Activated CD4-positive, alpha-beta T cell treated with anti-CD3 and anti-CD28 coated beads, Interleukin-2, amount 50 U/mL, for 1 hour (primary cell): Measurements from ENCODE around the gene ZDHHC20.

ENCODE experiments used
- DNase-seq: peaks from one replicate; pipeline ENCODE4 v3.0.0-alpha.2; 2020

Gene ZDHHC20

DNA sequence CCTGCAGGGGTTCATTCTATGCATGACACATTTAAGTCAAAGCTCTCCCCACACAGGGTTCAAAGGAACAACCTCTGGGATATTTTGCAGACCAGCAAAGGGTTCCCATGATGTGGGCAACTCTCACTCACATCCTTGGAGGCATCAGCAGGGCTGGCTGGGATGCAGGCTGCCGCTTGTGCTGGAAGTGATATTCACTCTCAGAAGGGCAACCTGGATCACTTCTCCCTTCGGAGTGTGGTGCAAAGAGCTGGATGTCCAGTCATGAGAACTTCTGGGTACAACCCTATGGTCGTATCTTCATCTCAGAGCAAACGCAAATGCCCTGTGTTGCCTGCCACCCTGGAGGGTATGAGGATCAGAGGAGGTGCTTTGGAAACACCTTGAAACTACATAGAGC lies 98.6 kb downstream of the ZDHHC20 start:
- no peak for DNase-seq

DNA sequence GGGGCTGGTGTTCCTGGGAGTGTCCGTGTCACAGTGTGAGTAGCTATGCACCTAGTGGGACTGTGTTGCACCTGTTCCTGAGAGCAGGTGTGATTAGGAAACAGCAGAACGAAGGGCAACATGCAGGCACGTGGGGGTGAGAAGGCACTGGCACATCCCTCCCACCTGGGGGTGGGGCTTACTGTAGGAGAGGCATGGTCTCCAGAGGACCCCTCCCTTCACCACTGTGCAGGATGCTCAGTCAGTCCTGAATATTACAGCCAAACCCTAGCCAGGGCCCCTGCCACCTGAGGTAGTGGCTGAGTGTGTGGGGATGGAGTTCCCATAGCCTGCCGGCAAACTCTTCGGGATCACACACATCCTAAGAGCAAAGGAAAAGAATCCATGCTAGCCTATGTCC lies 99.2 kb downstream of the ZDHHC20 start:
- DNase-seq, result no peak

DNA sequence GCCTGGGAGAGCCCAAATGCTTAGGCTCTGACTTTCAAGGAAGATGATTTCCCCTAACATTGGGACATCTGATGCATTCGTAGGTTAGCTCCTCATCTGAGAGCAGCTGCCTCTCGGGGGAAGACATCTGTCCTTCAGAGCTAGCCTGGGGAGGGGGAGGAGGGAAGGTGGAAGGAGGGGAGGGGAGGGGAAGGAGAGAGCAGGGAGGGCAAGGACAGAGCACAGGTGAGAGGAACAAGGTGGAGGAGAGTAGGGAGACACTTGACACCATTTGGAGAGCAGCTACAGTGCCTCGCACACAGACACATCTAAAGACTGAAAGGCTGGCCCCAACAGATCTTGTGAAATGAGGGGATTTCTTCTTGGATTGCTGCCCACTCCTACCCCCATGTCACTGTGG lies 103.8 kb downstream of the ZDHHC20 start:
- no peak for DNase-seq

DNA sequence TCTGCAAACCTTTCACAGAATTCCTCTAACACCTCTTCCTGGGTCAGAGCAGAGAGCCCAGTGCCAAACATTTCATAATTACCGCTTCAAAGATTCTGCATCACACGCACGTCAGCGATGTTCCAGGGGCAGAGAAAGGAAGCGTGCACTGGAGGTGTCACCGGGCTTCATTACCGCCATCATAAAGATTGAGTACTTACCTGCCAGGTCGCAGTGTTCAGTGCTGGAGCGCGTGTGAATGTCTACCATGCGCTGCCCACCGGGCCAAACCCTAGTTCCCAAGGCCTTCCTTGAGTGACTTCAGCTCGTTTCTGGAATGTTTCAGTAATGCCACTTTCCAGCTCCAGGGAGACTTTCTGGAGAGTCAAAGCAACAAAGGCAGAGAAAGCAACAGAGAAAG lies 104.4 kb downstream of the ZDHHC20 start:
- no peak for DNase-seq

DNA sequence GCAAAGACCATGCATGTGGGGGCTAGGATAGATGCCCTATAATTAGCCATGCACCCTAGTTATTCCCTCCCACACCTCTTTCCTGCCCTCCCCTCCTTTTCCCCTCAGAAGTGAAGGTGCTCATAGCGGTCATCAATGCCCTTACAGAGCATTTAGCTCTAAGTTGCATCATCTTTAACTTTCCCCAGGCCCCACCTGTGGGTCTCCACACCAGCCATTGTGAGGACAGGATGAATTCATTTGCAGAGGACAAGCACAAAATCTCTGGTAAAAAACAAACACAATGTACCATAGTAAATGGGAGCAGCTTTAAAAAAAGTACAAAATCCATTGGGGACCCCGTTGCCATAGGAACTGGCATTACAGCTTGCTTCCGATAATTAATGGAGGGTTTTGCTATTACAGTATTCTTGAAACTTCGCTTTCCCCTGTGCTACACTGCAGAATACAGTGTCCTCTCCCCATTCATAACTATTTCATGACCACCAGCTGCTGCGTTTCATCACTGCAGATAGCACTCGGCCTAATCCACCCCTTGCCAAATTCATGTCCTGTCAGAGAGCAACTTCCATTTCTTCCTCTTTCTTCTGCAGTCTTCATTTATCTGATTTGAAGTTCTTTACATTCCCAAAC lies 110.5 kb downstream of the ZDHHC20 start:
- no peak for DNase-seq

DNA sequence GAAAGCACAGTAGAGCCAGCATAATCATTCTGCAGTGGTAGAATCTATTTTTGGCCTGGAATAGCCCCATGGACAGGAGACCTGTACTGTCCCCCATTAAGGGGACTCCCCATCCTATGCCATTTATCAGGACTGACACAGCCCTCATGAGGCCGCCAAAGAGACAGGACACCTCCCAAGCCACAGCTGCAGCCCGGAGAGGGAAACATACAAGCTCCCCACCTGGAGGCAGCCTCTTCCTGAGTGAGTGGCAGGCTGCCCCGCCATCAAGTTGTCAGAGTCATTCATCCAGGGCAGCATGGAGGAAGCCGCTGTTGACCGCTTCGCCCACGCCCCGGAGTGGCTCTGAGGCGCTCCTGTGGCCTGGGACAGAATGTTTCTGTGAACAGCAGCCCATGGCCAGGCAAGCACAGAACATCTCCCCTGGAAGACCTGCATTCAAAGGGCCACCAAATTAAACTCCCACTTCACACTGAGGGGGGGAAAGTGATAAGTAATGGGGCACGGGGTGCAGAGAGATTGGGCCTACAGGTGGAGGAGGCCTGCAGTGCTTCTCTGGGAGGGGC lies 111.3 kb downstream of the ZDHHC20 start:
- no peak for DNase-seq

DNA sequence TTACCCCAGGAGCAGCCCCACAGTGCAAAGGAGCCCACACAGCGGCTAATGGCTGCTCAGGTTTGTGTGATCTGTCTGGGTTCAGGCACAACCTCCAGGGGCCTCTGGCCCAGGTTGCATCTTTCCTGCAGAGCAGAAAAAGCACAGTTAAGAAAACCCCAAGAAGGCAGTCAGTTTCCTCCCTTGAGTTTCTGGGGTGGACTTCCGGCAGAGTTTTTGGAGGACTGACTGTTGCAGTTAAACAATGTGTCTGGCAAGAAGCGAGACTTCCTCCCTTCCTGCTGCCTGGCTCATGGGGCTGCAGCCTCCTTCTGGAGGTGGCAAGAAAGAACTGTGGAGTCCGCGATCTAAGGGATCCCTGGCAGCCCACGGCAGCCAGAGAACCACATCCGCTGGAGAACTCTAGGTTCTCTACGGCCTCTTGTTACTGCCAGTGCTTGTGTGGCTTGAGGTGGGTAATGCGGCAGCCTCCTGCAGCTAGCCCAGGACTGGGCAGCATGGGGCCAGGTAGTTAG lies 114.4 kb downstream of the ZDHHC20 start:
- DNase-seq, result no peak

DNA sequence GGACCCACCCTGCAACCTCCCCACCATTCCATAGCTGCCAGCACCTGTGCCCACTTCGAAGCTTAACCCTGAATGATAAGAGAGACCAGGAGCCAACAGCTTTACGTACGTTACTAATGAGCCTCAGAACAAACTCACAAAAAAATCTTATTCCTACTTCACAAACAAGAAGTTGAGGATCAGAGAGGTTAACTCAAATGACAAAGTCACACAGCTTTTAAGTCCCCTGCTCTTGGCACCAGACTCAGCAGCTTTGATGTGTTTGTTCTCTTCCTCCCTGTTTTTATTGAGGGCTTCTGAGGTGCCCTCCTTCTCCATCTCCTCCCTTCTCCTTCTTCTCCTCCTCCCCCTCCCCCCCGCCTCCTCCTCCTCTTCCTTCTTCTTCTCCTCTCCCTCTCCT lies 115.4 kb downstream of the ZDHHC20 start:
- no peak for DNase-seq

DNA sequence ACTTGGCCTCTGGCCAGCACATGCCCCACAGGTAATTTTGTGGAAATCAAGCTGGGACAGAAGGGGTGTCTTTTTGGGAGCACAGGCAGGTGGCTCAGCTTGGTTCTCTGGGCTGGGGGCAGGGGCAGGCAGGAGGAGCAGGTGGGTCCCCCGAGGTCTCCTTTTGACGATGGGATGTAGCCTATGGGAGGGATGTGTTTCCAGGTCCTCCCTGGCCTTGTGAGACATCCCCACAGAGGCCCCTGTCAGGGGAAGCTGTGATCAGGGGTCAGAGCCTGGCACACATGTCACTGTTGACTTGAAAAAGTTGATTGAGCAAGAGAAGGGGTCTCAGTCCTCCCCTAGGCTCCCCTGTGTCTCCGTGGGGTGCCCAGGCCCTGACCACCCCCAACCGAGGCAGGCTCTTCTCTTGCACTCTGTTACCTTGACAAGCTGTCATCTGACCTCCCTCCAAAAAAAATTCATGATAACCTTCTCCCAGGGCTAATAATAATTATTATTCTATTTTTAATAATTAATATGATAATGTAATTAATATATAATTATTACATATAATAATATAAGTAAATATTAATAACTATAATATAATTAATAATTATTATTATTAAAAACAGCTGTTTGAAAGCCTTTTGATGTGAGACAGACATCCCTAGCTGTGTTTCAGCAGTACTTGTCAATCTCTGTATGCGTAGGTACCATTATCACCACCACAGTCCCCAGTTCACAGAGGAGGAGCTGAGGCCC lies 116.2 kb downstream of the ZDHHC20 start:
- DNase-seq, result no peak

DNA sequence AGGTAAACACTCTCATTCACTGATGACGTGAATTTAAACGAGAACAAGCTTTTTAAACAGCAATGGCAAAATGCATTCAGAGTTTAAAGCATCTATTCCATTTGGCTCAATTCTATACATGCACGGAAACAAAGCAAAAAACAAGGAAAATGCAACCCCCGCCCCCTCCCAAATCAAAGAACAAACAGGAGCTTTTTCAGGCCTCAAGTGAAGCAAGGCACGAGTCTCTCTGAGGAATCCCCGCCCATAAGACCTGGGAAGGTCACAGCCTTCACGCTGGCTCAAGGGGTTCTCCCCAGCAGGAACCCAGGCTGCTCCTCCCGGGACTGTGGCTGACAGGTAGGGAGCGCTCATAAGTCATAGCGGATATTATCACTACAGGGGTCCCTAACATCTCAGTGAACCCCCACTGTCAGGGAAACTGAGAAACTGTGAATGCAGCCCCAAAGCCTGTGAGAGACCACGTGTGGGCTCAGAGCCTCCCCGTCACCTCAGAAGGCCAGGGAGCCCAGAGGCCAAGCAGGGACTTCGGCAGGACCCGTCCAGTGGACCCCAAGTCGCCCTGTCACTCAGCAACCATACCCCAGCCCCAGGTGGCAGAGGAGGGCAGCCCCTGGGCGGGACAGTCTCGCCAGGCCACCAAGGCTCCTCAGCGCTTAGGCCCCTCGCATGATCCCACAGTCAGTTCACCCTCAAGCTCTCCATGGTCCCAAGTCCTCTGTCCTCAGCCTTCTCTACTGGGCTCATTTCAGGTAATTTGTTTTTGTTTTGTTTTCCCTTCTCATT lies 117.3 kb downstream of the ZDHHC20 start:
- DNase-seq, result no peak

DNA sequence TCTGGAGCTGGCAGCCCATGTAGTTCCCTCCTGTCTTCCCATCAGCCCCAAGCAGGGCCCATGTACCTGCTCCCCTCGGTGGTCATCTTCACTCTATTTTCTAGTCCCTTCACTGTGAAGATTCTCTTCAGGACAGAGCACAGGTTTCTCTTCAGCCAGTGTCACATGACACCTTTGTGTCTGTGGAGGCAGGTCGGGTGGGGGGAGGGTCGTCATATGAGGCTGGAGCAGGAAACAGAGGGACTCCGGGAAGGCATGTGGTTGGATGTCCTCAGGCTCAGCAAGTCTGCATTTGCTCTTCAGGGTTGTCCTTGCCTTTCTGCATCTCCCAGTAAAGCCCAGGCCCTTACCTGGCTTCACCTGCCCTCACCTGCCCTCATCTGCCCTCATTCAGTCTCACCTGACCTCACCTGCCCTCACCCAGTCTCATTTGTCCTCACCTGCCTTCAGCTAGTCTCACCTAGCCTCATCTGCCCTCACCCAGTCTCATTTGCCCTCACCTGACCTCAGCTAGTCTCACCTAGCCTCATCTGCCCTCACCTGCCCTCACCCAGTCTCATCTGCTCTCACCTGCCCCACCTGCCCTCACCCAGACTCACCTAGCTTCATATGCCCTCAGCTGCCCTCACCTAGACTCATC lies 120.3 kb downstream of the ZDHHC20 start:
- no peak for DNase-seq

DNA sequence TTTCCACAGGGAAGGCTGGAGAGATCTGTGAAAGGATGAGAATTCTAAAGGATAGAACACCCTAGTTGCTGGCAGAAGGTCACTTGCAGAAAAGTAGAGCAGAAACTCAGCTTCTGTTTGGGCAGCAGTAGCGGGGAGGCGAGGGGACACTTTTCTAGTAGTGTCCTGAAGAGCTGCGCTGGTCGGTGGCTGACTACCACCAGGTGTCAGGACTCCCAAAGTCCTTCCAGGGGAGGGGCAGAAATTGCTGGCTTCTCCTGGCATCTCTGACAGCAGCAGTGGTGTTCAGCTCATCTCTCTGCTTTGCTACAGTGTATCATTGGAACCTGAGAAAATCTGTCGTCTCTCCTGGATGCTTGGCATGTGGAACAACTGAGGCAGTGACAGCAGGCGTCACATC lies 120.9 kb downstream of the ZDHHC20 start:
- DNase-seq, result no peak

DNA sequence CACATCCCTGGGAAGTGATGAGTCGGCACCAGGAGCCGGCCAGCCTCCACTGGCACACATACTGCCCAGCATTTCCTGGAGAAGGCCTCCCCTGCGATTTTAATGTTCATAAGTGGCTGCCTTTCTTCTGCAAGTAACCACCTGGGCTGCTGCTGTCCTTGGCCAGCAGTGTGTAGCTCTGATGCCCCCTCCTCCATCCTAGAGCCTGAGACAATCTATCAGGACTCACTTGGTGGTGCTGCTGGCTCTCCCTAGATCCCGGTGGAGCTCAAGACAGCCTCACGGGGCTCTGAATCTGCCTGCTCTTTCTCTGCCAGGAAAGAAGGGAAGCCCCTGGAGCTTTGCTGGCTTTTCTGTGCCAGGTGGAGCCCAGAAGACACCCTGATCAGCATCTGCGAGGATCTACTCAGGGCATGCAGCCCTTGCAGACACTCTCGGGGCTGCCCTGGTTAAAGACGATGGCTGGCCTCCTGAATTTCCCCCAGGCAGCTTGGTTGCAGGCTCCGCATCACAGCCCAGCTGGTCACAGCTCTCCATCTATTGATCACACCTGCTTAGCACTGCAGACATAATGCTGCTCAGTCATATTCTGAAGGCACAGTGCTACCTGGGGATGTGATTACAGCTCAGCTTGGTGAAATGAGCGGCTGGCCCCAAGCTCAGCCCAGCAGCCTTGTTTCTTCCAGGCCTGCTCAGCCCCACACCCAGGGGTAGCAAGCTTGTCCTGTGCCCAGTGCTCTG lies 122.3 kb downstream of the ZDHHC20 start:
- DNase-seq, result no peak

DNA sequence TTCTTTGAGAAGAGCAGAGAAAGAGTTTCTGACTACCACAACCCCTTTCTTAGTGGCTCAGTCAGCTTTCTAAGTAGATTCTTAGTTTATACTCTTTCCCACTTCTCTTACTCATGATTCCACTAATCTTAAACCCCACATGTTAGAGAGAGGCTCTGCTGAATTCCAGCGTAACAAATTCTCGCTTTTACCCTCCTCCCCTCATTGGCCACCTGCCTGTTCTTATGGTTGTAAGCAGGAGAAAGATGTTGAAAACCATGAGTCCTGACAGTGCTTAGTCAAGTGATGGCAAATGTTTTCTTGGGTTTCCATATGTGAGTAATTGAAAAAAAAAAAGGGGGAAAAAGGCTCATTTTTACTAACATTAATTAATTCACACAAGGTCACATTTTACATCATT lies 125.9 kb downstream of the ZDHHC20 start:
- DNase-seq, result no peak

DNA sequence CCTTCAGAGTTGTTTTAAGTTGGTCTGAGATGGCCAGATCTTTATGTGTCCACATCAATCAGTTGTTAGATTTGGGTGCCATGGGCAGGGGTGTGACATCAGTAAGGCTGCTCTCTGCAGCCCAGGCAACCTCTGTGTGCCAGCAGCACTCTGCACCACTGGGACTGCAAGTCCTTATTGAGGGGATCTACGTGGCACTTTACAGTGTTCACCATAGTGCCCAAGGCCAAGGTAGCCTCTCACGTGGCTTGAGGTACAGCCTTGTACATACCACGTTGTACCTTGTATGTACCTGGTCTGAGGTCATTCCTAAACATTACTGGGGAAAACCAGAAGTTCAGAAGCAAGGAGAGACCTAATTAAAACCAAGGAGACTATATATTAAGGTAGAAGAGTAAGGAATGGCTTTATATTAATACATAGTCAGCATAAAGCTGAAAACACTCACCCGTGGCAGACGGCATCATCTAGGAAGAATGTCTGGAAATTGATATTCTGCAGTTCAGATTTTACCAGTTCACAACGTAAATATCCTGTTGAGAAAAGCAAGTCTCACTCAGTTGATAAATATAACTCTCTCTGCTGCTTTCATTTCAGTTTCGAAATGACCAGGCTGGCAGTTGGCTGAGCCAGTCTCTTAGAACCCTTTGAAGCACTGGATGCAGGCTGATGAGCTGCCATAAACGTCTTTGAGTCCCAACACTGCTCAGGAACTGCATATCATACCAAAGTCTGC lies 128.8 kb downstream of the ZDHHC20 start:
- DNase-seq, result no peak

DNA sequence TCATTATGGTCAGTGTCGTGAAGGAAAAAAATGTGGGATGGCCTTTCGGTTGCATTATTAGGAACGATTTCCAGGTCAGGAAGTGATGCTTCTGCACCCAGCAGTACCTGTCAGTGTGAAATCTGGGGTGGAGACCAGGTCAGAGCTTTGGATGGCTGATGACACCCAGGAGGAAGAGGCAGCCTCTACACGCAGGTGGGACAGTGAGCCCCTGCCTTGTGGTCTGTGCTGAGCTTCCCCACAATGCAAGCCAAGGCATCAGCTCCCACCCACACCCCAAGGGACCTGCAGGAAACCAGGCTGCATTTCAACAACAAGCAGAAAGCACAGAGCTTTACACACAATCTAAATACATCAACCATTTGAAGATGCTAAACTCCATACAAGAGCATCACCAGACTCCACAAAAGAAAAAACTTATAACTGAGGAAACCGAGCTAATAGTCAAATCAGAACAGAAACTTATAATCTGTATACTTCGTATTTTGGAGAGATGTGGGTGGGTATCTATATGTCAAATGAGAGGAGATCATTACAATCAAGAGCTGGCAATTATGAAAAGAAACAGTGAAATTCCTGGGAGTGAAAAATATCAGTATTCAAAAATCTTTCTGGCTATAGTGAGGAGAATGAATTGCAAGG lies 130.1 kb downstream of the ZDHHC20 start:
- DNase-seq, result no peak

DNA sequence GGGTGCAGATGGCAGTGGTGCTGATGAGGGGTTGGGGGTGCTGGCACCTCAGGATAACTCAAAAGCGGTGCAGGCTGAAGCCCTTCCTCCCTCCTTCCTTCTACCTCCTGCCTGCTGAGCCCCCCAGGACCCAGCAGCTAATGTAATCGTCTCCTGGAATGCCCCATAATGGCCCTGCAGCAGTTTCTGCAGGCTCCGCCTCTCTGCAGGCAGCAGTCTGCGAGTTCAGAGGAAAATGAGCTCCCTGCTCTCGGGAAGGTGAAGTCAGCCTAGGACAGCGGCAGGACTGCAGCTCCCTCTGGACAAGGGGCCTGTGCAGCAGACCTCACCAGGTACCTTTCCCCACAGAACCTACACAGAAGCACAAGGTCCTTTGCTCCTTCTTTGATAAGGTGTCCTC lies 130.9 kb downstream of the ZDHHC20 start:
- no peak for DNase-seq

DNA sequence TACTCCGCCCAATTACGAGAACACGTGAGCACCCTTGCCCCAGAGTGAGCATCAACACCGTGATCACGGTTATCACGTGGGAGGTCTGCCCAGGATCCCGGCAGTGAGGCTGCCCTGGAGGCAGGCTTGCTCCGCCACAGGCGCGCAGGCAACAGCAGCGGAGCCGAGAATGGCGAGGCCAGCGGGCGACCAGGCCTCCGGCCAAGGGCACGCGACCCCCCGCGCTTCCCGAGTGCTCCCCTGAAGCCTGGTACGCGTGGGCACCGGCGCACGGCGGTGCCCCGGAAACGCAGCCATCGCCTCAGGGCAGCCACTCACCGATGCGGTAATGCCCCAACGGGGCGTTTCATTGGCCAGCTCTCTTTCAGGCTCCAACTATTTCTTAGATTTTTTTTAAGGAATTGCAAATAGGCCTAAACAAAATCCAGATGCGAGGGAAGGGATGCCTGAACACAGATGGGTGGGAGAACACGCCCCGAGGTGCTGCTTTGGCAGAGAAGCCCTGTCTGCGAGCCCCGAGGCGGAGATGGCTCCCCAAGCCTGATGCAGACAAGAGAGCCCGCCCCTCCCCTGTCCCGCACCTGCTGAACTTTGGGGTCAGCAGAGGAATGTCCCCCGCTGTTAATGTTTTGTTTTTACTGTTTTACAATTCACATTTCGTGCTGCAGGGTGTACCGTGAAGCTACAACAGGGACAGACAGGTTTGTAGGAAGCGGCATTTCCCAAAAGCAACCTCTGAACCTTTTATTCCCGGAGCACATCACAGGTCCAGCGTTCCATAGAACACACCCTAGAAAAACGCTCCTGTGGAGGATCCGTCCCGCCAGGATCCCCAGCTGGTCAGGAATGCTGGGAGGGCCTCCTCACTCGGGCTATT lies 132.7 kb downstream of the ZDHHC20 start:
- DNase-seq, result no peak

DNA sequence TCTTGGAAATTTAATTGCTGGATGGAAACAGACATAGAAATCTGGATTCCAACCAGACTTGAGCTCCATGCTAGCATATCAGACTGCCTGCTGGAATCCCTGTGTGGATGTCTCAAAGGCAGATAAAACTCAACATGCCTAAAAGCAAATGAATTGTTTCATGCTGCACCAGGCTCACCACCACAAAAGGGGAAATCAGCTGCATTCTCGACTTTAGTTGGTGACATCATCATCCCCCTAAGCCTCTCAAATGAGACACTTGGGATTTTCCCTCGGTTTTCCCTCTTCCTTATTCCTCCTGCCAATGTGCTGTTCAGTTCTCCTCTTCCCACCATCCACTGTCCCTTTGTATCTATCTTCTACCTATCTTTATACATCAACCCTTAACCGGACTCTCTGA lies 134.3 kb downstream of the ZDHHC20 start:
- no peak for DNase-seq

DNA sequence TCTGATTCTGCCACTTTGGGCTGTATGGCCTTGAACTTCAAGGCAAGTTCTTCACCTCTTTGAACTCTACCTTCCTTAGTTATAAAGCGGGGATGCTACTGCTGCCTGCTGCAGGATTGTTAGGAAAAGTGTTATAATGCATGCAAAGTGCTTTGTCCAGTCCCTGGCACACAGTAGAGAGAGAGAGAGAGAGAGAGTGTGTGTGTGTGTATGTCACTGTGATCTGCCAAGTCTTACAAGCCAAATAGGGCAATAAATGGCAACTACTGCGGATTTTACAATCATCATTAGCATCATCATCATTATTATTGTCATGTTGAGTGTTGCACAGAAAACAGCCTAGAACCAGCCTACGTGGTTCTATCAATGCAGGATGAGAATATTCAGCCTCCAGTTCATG lies 136.1 kb downstream of the ZDHHC20 start:
- no peak for DNase-seq
